Endometrium (tissue), 2 donors: ENCODE data around the gene HLA-DOA.
A peak's percentile ranks its signal among the peaks of the same experiment; 100 is the strongest.

Experiments used
- FAIRE-seq: peaks from 2 replicates; lab custom pipeline; 2012; peaks lifted over from hg19 to GRCh38; lab: Jason Lieb, UNC
- donor health status: control.
- donor health status: control.

The HLA-DOA gene

DNA sequence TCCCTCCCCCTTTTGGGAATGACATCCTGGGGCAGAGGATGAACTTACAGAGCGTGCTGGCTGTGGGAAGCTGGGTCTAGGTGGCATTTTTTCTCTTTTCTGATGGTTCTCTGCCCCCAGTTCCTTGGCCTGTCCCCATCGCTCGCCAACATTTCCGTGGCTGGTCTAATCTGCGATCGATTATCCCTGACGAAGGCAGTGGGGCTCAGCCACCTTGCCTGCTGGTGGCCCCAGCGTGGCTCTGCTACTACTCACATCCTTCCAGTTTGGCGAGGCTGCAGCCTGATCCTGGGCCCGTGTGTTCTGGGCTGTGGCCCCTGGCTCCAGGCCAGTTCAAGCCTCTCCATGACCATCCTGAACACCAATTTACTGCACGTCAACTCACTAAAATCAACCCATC lies 6.4 kb upstream of the HLA-DOA start:
- FAIRE-seq, result no peak

DNA sequence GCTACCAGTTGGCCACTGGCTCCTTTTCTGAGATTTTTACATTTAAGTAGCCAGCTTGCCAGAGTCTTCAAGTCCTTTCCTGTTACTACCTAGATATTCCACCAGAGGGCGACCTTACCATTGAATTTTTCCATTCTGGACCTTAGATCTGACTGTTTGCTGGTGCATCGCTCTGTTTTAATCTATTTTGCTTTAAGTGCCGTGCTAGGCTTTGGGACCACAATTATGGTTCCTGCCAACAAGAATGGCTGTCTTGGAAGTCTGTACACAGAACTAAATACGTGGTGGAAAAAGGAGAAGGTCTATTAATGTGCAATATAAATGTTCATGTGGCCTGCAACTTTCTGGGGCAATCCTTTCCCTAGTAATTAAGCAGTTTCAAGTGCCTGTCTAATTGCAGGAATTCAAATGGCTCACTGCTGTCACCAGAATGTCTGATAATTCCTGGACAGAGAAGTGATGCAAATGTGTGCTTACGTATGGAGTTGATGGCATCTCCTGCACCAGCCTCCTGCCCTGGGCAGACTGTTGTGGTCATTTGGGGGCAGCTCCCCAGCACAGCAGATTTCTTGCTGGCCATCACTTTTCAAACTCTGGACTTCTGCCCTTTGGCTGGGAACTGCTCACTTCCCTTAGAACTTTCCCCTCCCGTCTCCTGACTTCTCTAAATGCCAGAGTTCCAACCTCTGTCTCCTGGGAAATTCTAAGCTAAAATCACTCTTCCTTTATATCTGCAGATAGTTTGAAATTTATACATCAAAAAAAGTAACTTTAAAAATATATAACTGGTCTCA lies 5.6 kb upstream of the HLA-DOA start:
- peak; percentile 63 for FAIRE-seq

DNA sequence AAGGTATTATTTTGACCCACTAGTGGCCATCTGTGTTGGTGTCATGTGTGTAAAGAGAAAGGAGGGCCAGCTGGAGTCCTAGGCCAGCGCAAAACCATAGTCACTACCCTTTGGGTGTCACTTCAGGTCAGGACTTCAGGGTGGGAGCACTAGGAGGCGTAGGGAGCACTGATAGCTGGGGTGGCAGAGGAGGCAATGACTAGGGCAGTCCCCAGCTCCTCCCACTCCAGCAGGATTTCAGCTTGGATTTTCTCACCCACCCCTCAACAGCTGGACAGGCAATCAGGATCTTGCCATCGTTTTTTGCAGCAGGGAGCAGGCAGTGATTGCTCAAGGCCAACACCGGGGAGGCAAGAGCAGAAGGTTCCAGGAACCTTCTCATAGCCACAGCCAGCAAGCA lies 4.2 kb upstream of the HLA-DOA start:
- no peak for FAIRE-seq

DNA sequence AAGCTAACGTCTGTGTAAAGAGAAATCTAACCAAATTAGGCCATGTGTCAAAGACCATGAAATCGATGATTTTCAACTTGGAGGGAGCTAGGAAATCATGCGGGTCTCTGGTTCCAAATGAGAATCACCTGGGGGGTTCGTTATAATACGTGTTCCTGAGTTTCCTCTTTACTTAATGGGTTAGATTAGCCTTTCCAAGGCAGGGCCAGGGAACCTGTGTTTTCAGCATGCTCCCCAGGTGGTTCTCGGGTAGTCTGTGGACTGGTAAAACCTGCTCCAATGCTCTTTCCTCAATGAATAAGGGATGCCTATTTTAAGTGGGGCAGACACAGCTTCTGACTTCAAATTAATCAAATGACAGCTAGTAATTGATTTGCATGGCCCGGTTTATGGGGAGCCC lies 965 bp upstream of the HLA-DOA start:
- no peak for FAIRE-seq

DNA sequence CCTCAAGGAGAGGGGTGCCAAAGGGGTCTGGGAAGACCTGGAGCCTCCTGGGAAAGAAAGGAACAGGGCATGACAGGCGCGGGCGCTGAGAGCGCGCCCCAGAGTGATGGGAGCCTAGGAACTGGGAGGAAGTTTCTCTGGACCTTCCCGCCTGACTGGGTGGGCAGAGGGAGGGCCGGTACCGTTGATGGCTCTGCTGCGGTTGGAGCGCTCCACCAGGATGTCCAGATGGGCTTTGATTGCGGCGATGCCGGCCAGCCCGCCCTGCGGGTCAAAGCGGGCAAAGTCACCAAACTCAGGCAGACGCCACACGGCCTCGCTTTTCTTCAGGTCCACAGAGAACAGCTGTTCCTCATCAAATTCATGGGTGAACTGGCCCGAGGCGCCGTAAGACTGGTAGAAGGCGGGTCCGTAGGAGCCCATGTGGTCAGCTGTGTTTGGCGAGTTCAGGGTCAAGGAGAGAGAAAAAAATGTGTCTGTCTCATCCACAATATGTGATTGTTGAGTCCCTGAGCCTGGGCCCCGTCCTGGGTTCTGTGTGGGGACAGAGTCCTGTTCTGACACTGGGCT lies 1.5 kb downstream of the HLA-DOA start:
- no peak for FAIRE-seq

DNA sequence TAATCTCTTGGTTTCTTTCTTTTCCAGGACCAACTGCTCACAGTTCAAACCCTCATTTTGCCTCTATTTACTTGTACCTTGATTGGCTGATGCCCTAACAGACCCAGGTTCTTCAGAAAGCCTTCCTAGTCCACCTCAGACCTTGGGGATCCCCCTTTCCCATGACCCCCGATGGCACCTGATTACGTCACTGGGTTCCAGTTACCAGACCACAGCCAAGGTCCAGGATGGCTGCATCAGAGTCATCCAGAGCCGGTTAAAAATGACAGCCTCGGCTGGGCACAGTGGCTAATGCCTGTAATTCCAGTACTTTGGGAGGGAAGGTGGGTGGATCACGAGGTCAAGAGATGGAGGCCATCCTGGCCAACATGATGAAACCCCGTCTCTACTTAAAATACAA lies 4.5 kb downstream of the HLA-DOA start:
- no peak for FAIRE-seq

DNA sequence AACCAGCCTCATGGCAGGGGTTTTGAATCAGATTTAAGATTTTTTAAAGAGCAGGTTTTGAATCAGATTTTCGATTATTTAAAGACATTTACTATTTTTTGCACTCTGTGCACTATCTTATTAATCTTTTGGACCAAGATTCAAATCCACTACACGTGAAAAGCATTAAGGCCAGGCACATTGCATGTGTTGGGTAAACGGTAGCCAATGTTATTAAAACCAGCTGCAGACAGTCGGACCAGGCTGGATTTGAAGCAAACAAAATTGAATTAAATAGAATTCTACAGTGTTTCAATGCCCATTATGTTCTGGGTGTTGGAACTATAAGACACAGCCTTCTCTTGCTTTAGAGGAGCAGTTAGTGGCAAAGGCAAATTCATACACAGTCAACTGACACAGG lies 7.7 kb downstream of the HLA-DOA start:
- FAIRE-seq, result no peak

DNA sequence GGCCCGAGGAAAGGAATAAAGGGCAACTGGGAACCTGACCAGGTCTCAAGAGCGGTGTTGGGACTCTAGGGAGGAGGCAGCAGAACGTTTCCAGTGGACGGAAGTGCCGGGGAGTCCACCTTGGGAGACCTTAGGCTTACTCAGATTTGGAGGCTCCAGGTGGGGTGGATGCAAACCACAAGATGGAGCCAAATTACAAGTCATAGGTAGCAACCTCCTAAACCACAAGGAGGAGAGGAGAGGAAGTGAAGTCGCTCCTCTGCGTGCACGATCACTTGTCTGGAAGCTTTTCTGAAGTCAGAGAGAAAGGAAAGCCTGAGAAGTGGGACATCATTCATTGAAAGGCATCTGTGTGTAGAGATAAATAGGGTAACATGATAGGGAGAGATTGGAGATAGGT lies 9.3 kb downstream of the HLA-DOA start:
- no peak for FAIRE-seq

DNA sequence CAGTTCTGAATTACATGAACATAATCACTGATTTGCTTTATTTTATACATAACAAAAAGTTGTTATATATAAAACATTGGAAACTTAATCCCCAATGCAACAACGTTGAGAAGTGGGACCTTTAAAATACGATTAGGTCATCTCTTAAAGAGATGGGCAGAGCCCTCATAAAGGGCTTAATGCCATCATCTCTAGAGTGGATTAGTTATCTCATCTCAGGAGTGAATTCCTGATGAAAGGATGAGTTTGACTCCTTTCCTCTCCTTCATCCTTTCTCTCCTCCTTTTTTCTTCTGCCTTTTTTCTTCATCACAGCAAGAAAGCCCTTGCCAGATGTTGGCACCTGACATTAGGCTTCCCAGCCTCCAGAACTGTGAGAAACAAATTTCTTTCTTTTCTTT lies 13.9 kb downstream of the HLA-DOA start:
- no peak for FAIRE-seq

DNA sequence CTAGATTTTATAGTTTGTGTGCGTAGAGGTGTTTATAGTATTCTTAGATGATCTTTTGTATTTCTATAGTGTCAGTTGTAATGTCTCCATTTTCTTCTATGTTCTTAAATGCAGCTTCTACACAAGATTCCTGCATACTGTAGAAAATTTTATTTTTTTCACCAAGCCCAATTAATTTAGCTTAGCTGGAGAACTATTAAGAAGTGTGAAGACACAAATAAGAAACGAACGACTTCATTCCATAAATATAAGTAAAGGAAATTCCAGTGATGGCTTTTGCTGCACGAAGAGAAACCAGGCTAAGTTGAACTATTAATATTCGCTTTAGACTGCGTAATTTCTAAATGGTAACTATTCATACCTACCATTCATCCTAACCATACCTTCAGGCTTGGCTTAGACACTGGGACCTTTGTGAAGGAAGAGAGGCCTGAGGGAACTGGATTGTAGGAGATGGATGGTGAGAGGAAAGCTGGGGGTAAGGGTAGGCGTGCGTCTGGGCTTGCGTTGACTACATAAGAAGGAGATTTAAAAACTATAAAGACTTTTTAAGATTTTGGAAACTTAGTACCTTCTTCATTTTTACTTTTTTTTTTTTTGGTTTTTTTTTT lies 15.9 kb downstream of the HLA-DOA start:
- FAIRE-seq, result no peak

DNA sequence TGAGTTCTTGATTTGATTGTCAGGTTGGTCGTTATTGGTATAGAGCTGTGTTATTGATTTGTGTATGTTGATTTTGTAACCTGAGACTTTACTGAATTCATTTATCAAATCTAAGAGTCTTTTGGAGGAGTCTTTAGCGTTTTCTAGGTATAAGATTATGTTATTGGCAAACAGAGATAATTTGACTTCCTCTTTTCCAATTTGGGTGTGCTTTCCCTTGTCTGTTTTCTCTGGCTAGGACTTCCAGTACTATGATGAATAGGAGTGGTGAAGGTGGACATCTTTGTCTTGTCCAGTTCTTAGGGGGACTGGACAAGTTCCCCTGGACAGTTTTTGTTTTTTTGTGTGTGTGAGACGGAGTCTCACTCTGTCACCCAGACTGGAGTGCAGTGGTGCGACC lies 17.4 kb downstream of the HLA-DOA start:
- FAIRE-seq, result no peak

DNA sequence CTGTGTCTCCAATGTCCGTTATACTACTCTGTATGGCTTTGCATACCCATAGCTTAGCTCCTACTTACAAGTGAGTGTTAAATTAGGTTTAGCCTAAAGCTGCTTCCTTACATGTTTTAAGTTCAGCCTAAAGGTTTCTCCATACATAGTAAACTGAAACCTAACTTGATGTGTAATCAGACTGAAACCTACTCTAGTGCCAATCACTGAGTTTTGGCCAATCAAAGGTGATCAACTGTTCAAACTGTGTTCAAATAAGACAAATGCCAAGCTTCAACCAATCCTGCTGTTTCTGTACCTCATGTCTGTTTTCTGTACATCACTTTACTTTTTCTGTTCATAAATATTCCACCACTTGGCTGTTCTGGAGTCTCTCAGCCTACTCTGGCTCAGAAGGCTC lies 20.0 kb downstream of the HLA-DOA start:
- FAIRE-seq, result no peak

DNA sequence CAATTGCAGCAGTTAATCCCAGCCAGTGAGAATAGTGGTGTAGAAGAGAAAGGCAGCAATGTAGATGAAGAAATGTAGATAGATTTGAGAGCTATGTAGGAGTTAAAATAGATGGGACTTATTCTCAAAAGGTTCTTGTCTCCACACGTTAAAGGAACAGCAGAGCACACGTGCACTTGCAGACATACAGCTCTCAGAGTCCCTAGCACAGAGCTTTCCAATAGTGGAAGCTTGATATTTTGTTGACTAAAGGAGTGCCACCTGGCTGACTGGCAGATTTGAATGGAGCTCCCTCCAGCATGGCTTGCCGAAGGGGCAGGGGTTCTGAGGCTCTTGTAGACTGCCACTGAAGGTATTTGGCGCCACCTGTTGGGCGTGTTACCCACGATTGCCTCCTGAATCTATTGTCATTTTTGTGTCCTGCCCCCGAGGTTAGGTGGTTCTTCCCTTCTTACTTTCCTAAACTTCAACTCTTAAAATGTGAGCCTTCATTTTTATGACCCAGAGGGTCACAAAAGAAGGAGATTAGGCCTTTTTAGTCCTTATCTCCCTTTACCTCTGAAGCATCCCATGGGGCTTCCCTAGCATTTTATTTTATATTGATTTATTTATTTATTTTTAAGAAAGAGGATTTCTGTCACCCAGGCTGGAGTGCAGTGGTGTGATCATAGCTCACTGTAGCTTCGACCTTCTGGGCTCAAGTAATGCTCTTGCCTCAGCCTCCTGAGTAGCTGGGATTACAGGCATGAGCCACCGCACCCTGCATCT lies 24.6 kb downstream of the HLA-DOA start:
- peak; percentile 18 for FAIRE-seq

DNA sequence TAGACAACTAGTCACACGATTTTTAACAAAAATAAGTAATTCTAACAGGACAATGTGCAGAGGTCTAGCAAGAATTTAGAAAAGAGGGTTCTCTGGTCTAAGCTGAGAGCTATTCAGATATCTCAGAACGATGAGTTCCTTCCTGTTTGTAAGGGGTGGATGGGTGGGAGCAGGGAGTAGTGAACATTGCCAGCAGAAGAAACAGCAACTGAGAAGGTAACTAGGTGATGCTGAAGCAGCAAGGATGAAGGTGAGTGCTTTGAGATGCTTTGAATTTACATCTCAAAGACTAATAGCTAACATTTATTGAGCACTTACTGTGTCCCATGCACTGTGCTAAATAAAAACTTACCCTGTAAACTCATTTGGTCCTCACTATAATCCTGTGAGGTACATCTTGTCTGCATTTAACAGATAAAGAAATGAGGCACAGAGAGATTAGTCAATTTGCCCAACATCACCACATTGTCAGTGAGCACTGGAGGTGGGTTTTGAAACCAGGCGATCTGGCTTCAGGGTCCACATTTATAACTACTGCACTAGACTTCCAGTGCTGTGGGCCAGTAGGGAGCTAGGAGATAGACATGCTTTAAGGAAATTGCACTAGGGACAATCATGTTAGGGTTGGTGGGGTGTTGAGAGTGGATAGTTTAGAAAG lies 25.3 kb downstream of the HLA-DOA start:
- no peak for FAIRE-seq

DNA sequence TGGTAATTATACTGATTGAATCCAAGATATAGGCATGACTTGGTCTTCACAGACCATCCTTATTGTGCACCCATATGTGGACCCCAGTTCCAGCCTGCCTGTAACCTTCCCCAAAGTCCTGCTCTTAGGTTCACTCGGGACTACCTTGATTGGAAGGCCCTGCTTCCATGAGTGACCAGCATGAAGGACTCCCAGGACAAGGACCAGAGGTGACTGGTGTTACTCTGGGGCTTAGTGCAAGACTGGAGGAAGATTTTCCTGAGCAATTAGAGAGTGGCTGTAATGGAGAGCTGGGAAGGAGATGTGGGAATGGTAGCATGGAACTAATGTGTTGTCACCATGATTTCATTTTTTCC lies 25.9 kb downstream of the HLA-DOA start:
- FAIRE-seq, result no peak

DNA sequence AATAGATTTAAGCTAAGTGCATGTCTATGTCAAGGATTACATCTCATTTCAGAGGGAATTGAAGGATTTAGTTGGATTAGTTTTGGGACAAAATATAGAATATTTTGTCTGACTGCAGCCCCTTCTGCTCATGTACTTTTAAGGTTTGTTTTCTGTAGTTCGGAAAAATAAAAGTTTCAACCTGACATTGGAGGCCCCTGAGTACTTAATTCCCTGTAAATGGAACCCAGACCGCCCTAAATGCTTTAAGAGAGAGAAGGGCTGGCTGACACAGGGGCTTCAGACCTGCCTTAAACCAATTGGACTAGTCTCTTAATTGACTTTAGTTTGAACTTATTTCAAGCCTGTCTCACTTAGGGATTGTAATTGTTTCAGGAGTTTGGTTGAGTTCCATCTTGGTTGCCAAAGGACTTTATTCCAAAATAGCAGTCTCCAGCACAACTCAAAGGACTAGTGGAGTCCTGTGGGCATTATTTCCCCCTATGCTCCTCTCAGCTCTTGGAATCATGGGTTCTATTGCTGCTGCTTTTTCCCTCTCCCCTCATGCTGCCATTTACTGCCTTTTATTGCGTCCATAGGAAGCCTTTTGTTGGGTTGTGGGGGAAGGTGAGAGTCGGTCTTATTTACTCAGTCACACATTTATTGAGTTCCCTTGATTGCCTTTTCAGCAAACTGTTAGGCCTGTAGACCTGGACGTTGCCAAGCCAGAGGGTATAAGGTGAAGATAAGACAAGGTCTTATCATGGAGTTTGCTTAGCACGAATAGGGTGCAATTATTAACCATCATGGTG lies 26.5 kb downstream of the HLA-DOA start:
- no peak for FAIRE-seq

DNA sequence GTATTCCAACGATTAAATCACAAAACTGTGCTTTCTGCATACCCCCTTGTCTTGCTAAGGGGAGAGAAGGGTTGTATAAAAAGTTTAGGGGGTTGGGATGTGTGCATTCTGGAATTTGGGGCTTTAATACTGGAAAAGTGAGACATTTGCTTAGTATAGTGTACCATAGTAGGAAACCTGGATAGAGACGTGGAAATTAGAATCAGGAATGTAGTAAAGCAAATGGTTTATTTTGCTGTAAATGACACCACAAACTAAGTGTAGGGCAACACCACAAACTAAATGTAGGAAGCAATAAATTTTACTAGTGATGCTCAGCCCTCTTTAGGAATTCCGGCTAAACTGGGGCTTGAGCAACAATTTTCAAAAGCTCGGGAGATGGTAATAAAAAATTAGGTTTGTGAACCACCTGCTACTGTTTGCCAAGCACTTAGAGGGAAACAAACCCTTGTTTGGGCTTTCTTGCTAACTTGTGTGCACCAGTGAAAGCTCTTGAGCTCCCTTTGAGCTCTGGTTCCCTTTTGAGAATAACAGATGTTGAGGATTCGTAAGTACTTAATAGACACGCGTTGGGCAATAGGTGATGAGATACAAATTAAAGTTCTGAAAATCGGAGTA lies 27.2 kb downstream of the HLA-DOA start:
- no peak for FAIRE-seq

DNA sequence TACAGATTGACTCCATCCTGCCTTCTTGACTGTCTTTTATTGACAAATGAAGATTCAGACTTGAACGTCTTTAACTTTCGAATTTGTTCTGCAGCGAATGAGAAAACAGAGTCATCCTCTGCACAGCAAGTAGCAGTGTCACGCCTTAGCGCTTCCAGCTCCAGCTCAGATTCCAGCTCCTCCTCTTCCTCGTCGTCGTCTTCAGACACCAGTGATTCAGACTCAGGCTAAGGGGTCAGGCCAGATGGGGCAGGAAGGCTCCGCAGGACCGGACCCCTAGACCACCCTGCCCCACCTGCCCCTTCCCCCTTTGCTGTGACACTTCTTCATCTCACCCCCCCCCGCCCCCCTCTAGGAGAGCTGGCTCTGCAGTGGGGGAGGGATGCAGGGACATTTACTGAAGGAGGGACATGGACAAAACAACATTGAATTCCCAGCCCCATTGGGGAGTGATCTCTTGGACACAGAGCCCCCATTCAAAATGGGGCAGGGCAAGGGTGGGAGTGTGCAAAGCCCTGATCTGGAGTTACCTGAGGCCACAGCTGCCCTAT lies 28.8 kb downstream of the HLA-DOA start:
- FAIRE-seq, result no peak

DNA sequence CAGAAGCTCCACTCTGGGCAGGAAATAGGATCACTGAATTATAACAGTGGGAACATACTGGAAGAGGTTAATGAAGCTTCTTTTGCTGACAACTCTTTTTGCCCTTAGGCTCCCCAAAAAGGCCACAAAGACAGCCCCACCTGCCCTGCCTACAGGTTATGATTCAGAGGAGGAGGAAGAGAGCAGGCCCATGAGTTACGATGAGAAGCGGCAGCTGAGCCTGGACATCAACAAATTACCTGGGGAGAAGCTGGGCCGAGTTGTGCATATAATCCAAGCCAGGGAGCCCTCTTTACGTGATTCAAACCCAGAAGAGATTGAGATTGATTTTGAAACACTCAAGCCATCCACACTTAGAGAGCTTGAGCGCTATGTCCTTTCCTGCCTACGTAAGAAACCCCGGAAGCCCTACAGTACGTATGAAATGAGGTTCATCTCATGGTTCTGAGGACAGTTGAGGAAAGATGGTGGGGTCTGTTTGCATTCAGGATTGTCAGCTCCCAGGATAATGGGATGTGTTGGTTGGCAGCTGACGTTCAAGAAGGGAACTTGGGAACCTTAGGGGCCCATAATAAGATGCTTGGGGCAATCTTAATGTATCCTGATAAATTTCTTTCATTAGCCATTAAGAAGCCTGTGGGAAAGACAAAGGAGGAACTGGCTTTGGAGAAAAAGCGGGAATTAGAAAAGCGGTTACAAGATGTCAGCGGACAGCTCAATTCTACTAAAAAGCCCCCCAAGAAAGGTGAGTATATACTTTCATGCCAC lies 29.5 kb downstream of the HLA-DOA start:
- no peak for FAIRE-seq

DNA sequence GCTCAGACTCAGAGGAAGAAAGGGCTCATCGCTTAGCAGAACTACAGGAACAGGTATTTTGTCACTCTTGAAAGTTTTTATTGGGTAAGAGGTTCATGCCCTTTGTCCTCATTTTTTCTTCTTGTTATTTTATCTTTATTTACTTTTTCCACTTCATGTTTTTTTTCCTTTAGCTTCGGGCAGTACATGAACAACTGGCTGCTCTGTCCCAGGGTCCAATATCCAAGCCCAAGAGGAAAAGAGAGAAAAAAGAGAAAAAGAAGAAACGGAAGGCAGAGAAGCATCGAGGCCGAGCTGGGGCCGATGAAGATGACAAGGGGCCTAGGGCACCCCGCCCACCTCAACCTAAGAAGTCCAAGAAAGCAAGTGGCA lies 31.5 kb downstream of the HLA-DOA start:
- FAIRE-seq, result no peak
